A549 (cell line): ENCODE results near the gene ZNF804A. TPM values are rescaled to one million over a fixed set of nuclear protein-coding genes. Genes with fewer than 3 reads are reported as not detected.

Experiments used
- ATAC-seq, 2 experiments: fragments of 200-7000 bp in 1 of 2; fragments of >200 bp in 1 of 2; cut with Nextera tagmentation in 1 of 2; cut with Tn5 transposase in 1 of 2; 3 replicates each; pipeline versions ENCODE4 v1.8.0 to v1.9.1; 2018 to 2020; ENCODE audit warnings: mild to moderate bottlenecking in 1 of 2, moderate library complexity in 1 of 2
- CTCF ChIA-PET: fragments of 300-600 bp; sonication (Branson Sonifier 250); formaldehyde crosslinking; extraction: SDS; loops from one replicate; lab custom pipeline; 2021; ENCODE audit warnings: antibody characterized with exemption, inconsistent platforms; lab: Yijun Ruan, JAX
- POLR2A ChIA-PET: fragments of 350-600 bp; formaldehyde crosslinking; extraction: SDS; loops from one replicate; lab custom pipeline; 2021; ENCODE audit warnings: antibody characterized with exemption, inconsistent platforms; lab: Yijun Ruan, JAX
- DNase-seq, 2 experiments: peaks; one replicate each; pipeline versions ENCODE4 v3.0.0 to v3.0.0-alpha.2; 2011 to 2016; ENCODE audit warnings: low read depth in 1 of 2, low spot score in 1 of 2
- FAIRE-seq: peaks from 2 replicates; lab custom pipeline; 2011; peaks lifted over from hg19 to GRCh38; lab: Jason Lieb, UNC
- H3K27ac ChIP-seq, 2 experiments: fragments of >200 bp; sonication (Bioruptor Twin); formaldehyde crosslinking; 3 replicates each; pipeline ENCODE4 v1.5.1; 2016 to 2017
- H3K4me1 ChIP-seq: fragments of >200 bp; sonication (Bioruptor Twin); formaldehyde crosslinking; 3 replicates; pipeline ENCODE4 v1.6.1; 2016
- H3K4me2 ChIP-seq: fragments of >200 bp; sonication (Bioruptor Twin); formaldehyde crosslinking; 3 replicates; pipeline ENCODE4 v1.6.1; 2016
- H3K4me3 ChIP-seq: fragments of >200 bp; sonication (Bioruptor Twin); formaldehyde crosslinking; 3 replicates; pipeline ENCODE4 v1.5.1; 2016
- H3K9me3 ChIP-seq: fragments of >200 bp; sonication (Bioruptor Twin); formaldehyde crosslinking; 3 replicates; pipeline ENCODE4 v1.6.1; 2016
- BHLHE40 ChIP-seq: IDR thresholded peaks from 2 replicates; pipeline ENCODE4 v1.6.1; 2012; ENCODE audit warnings: low read depth, low read length, inconsistent platforms
- CHD2 ChIP-seq: fragments of 150-350 bp; IDR thresholded peaks from 2 replicates; pipeline ENCODE4 v1.6.1; 2014; ENCODE audit warnings: low read length; ENCODE audit not compliant: partially characterized antibody
- FOSB ChIP-seq: fragments of 250-450 bp; sonication (Bioruptor Pico); IDR thresholded peaks from 2 replicates; pipeline ENCODE4 v1.5.0; 2020; ENCODE audit warnings: mild to moderate bottlenecking, moderate library complexity
- FOSL2 ChIP-seq, 2 experiments: fragments of 450-650 bp in 1 of 2; fragments of >200 bp in 1 of 2; sonication (Bioruptor Twin) in 1 of 2; formaldehyde crosslinking; IDR thresholded peaks; 2 replicates each; pipeline versions ENCODE4 v1.5.0 to v1.6.1; 2016 to 2020; ENCODE audit warnings: mild to moderate bottlenecking in 1 of 2, moderate library complexity in 1 of 2
- GATA3 ChIP-seq: IDR thresholded peaks from 2 replicates; pipeline ENCODE4 v1.6.1; 2012; ENCODE audit warnings: borderline replicate concordance
- HDAC2 ChIP-seq: fragments of 200-600 bp; sonication (generic); IDR thresholded peaks from 2 replicates; pipeline ENCODE4 v1.6.1; 2016
- HES2 ChIP-seq: fragments of >200 bp; sonication (Bioruptor Twin); formaldehyde crosslinking; IDR thresholded peaks from 2 replicates; pipeline ENCODE4 v1.6.1; 2016
- HEYL ChIP-seq: fragments of 250-450 bp; sonication (Bioruptor Pico); IDR thresholded peaks from 2 replicates; pipeline ENCODE4 v1.8.0; 2021; ENCODE audit warnings: mild to moderate bottlenecking, moderate library complexity
- HMGXB4 ChIP-seq: fragments of 250-450 bp; sonication (Bioruptor Pico); IDR thresholded peaks from 2 replicates; pipeline ENCODE4 v1.5.0; 2021; ENCODE audit warnings: mild to moderate bottlenecking, moderate library complexity, borderline replicate concordance
- KDM1A ChIP-seq: fragments of 200-600 bp; sonication (generic); IDR thresholded peaks from 2 replicates; pipeline ENCODE4 v1.6.1; 2016; ENCODE audit warnings: low read depth, mild to moderate bottlenecking
- MAFK ChIP-seq: fragments of 450-650 bp; IDR thresholded peaks from 2 replicates; pipeline ENCODE4 v1.6.1; 2014; ENCODE audit not compliant: partially characterized antibody
- MAZ ChIP-seq: fragments of 150-350 bp; IDR thresholded peaks from 2 replicates; pipeline ENCODE4 v1.6.1; 2014; ENCODE audit warnings: antibody characterized with exemption, low read depth, low read length, borderline replicate concordance
- PBX3 ChIP-seq: IDR thresholded peaks from 2 replicates; pipeline ENCODE4 v1.6.1; 2012
- PHF8 ChIP-seq: fragments of 200-600 bp; sonication (generic); IDR thresholded peaks from 2 replicates; pipeline ENCODE4 v1.6.1; 2016; ENCODE audit warnings: low read depth, mild to moderate bottlenecking, antibody characterized with exemption, moderate library complexity, borderline replicate concordance
- POLR2AphosphoS2 ChIP-seq: conservative IDR thresholded peaks from 2 replicates; pipeline ENCODE4 v1.6.1; 2012; ENCODE audit warnings: low read length, improper control_type of control experiment, inconsistent platforms
- RAD21 ChIP-seq, 2 experiments: fragments of >200 bp in 1 of 2; sonication (Bioruptor Twin) in 1 of 2; formaldehyde crosslinking in 1 of 2; IDR thresholded peaks in 1 of 2; conservative IDR thresholded peaks in 1 of 2; 2 replicates in 1 of 2; 3 replicates in 1 of 2; pipeline ENCODE4 v1.6.1; 2012 to 2018; ENCODE audit warnings: inconsistent platforms in 1 of 2
- RARB ChIP-seq: fragments of 250-450 bp; sonication (Bioruptor Pico); IDR thresholded peaks from 2 replicates; pipeline ENCODE4 v1.8.0; 2021; ENCODE audit warnings: mild to moderate bottlenecking, moderate library complexity
- RFX5 ChIP-seq: fragments of 450-650 bp; IDR thresholded peaks from 2 replicates; pipeline ENCODE4 v1.7.1; 2014; ENCODE audit warnings: antibody characterized with exemption, mild to moderate bottlenecking, moderate library complexity
- TP53 ChIP-seq: fragments of 250-450 bp; sonication (Bioruptor Pico); IDR thresholded peaks from 2 replicates; pipeline ENCODE4 v1.5.0; 2021; ENCODE audit warnings: mild to moderate bottlenecking, moderate library complexity
- ZC3H11A ChIP-seq: fragments of 450-650 bp; IDR thresholded peaks from 2 replicates; pipeline ENCODE4 v1.6.1; 2014; ENCODE audit warnings: antibody characterized with exemption, mild to moderate bottlenecking
- ZSCAN20 ChIP-seq: fragments of 250-450 bp; sonication (Bioruptor Pico); IDR thresholded peaks from 2 replicates; pipeline ENCODE4 v1.8.0; 2022; ENCODE audit warnings: mild to moderate bottlenecking, moderate library complexity
- WGBS: methylation state at CpG from one replicate; pipeline ENCODE4 v1.1.6; 2017; ENCODE audit errors: missing lambda C conversion rate; 5-methylcytosine and 5-hydroxymethylcytosine counted together
- polyA plus RNA-seq, 4 experiments: library from polyadenylated mRNA; depleted of rRNA in 3 of 4; stranded (reverse); fragments of >200 nt; fragmentation: RNase III in 1 of 4; extraction: RNeasy Plus Mini Kit Qiagen cat#74134 plus additional on column Dnase treatment in 1 of 4; gene quantifications; 2 replicates in 3 of 4; 3 replicates in 1 of 4; pipeline ENCODE4 v1.2.3, GENCODE V29; 2011 to 2017
- TF ChIP-seq, protein P1 (sequence below): fragments of 200-600 bp; sonication (generic); IDR thresholded peaks from 2 replicates; pipeline ENCODE4 v1.6.1; 2016; ENCODE audit warnings: antibody characterized with exemption, mild to moderate bottlenecking, moderate library complexity
- TF ChIP-seq, protein P2 (sequence below): fragments of >200 bp; sonication (Bioruptor Twin); formaldehyde crosslinking; IDR thresholded peaks from 3 replicates; pipeline ENCODE4 v1.5.1; 2016

ZNF804A gene
- polyA plus RNA-seq, 2 of the 4 experiments (the other 2 are of a cell fraction), result not detected

GRCh38 chr2:184847331-184847730 lies 249.0 kb downstream of the ZNF804A start:
- H3K4me2 ChIP-seq, result no peak overlapping the region
- CTCF ChIA-PET, result no interaction called here
- 19% methylated on average over 2 of the region's 2 CpGs for WGBS
- TF ChIP-seq RAD21 (conservative IDR thresholded peaks at IDR 0.05 in 1 of 2, IDR thresholded peaks at IDR 0.05 in 1 of 2), result no peak
- TF ChIP-seq HES2, result no peak
- TF ChIP-seq FOSL2 (IDR thresholded peaks at IDR 0.05), result no peak
- no peak for TF ChIP-seq FOSL2 (CRISPR knock-in tag; IDR thresholded peaks at IDR 0.05)
- no peak for TF ChIP-seq KDM1A
- no peak for TF ChIP-seq BHLHE40
- TF ChIP-seq PHF8, result no peak
- TF ChIP-seq, all 56 proteins: peak for 0
- Histone ChIP-seq H3K27ac (no peak overlapping the region), H3K4me1 (no peaks in the 10 kb centered on the region), H3K9me3 (no peaks in the 10 kb centered on the region; the same call in 2 of the 3 replicates), H3K4me3 (no peak overlapping the region)
- DNase-seq (no peak), FAIRE-seq (no peak), ATAC-seq (no peak)
- POLR2A ChIA-PET, result no interaction called here

GRCh38 chr2:184849516-184849915 lies 251.2 kb downstream of the ZNF804A start:
- no peak for TF ChIP-seq RARB
- TF ChIP-seq, protein P1, sequence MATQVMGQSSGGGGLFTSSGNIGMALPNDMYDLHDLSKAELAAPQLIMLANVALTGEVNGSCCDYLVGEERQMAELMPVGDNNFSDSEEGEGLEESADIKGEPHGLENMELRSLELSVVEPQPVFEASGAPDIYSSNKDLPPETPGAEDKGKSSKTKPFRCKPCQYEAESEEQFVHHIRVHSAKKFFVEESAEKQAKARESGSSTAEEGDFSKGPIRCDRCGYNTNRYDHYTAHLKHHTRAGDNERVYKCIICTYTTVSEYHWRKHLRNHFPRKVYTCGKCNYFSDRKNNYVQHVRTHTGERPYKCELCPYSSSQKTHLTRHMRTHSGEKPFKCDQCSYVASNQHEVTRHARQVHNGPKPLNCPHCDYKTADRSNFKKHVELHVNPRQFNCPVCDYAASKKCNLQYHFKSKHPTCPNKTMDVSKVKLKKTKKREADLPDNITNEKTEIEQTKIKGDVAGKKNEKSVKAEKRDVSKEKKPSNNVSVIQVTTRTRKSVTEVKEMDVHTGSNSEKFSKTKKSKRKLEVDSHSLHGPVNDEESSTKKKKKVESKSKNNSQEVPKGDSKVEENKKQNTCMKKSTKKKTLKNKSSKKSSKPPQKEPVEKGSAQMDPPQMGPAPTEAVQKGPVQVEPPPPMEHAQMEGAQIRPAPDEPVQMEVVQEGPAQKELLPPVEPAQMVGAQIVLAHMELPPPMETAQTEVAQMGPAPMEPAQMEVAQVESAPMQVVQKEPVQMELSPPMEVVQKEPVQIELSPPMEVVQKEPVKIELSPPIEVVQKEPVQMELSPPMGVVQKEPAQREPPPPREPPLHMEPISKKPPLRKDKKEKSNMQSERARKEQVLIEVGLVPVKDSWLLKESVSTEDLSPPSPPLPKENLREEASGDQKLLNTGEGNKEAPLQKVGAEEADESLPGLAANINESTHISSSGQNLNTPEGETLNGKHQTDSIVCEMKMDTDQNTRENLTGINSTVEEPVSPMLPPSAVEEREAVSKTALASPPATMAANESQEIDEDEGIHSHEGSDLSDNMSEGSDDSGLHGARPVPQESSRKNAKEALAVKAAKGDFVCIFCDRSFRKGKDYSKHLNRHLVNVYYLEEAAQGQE, result no peak
- no peak for TF ChIP-seq HDAC2
- TF ChIP-seq PBX3, result no peak
- no peak for TF ChIP-seq ZSCAN20 (CRISPR knock-in tag)
- TF ChIP-seq HEYL (CRISPR knock-in tag), result no peak
- TF ChIP-seq ZC3H11A, result no peak
- no peak for TF ChIP-seq FOSB (CRISPR knock-in tag)
- no peak for TF ChIP-seq KDM1A
- TF ChIP-seq, all 56 proteins: peak for 0
- no peak for FAIRE-seq
- ChIA-PET CTCF (no interaction called here), POLR2A (no interaction called here)
- Histone ChIP-seq H3K27ac (no peak overlapping the region), H3K9me3 (no peaks in the 10 kb centered on the region; the same call in 2 of the 3 replicates), H3K4me2 (no peak overlapping the region), H3K4me3 (no peak overlapping the region), H3K4me1 (no peaks in the 10 kb centered on the region)
- ATAC-seq, result no peak
- no peak for DNase-seq

DNA sequence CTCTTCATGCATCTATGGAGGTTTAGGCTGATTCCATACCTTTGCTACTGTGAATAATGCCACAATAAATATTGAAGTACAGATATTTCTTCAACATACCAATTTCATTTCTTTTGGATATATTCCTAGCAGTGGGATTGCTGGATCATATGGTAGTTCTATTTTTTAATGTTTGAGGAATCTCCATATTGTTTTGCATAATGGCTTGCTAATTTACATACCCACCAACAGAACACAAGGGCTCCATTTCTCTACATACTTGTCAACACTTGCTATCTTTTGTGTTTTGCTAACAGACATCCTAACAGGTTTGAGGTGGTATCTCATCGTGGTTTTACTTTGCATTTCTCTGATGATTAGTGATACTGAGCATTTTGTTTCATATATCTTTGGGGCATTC lies 253.2 kb downstream of the ZNF804A start:
- 6% methylated on average over 1 of the region's 1 CpG for WGBS
- no peak for DNase-seq
- ChIA-PET CTCF (no interaction called here), POLR2A (no interaction called here)
- H3K27ac ChIP-seq, result no peak overlapping the region
- no peak overlapping the region for H3K4me2 ChIP-seq
- H3K4me3 ChIP-seq, result no peak overlapping the region
- FAIRE-seq, result no peak
- no peaks in the 10 kb centered on the region for H3K4me1 ChIP-seq
- no peaks in the 10 kb centered on the region for H3K9me3 ChIP-seq
- ATAC-seq, result no peak
- TF ChIP-seq ZSCAN20 (CRISPR knock-in tag), result no peak
- TF ChIP-seq TP53 (CRISPR knock-in tag), result no peak
- TF ChIP-seq HDAC2, result no peak
- TF ChIP-seq POLR2AphosphoS2, result no peak
- TF ChIP-seq ZC3H11A, result no peak
- TF ChIP-seq HES2, result no peak
- TF ChIP-seq KDM1A, result no peak
- no peak for TF ChIP-seq MAFK
- no peak for TF ChIP-seq FOSB (CRISPR knock-in tag)
- TF ChIP-seq BHLHE40, result no peak
- no peak for TF ChIP-seq PBX3
- no peak for TF ChIP-seq HMGXB4 (CRISPR knock-in tag)
- no peak for TF ChIP-seq CHD2
- TF ChIP-seq, protein P2, sequence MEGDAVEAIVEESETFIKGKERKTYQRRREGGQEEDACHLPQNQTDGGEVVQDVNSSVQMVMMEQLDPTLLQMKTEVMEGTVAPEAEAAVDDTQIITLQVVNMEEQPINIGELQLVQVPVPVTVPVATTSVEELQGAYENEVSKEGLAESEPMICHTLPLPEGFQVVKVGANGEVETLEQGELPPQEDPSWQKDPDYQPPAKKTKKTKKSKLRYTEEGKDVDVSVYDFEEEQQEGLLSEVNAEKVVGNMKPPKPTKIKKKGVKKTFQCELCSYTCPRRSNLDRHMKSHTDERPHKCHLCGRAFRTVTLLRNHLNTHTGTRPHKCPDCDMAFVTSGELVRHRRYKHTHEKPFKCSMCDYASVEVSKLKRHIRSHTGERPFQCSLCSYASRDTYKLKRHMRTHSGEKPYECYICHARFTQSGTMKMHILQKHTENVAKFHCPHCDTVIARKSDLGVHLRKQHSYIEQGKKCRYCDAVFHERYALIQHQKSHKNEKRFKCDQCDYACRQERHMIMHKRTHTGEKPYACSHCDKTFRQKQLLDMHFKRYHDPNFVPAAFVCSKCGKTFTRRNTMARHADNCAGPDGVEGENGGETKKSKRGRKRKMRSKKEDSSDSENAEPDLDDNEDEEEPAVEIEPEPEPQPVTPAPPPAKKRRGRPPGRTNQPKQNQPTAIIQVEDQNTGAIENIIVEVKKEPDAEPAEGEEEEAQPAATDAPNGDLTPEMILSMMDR, result no peak
- no peak for TF ChIP-seq GATA3
- TF ChIP-seq MAZ, result no peak
- TF ChIP-seq RFX5, result no peak
